Neutrophil (primary cell): ENCODE data around the gene TPGS2.

Experiments
- H3K27ac ChIP-seq: fragments of 200-600 bp; sonication (generic); 2 replicates; pipeline ENCODE4 v1.5.1; 2016; ENCODE audit warnings: mild to moderate bottlenecking, moderate library complexity
- H3K27me3 ChIP-seq: fragments of 200-600 bp; sonication (generic); 2 replicates; pipeline ENCODE4 v1.6.0; 2016; ENCODE audit warnings: mild to moderate bottlenecking
- H3K36me3 ChIP-seq: fragments of 200-600 bp; sonication (generic); 2 replicates; pipeline ENCODE4 v1.5.1; 2017
- H3K4me1 ChIP-seq, 2 experiments: fragments of 200-600 bp in 1 of 2; sonication (generic) in 1 of 2; 1 replicate in 1 of 2; 2 replicates in 1 of 2; pipeline versions ENCODE4 v1.5.1 to v1.6.1; 2013 to 2016; ENCODE audit warnings: low read depth in 1 of 2, low read length in 1 of 2, mild to moderate bottlenecking in 1 of 2, moderate library complexity in 1 of 2; ENCODE audit not compliant: control insufficient read depth in 1 of 2, insufficient read depth in 1 of 2
- H3K4me3 ChIP-seq, 2 experiments: fragments of 200-600 bp in 1 of 2; sonication (generic) in 1 of 2; 1 replicate in 1 of 2; 2 replicates in 1 of 2; pipeline ENCODE4 v1.5.1; 2013 to 2016; ENCODE audit warnings: low read depth in 1 of 2, low read length in 1 of 2, mild to moderate bottlenecking in 1 of 2, moderate library complexity in 1 of 2
- H3K9me3 ChIP-seq: fragments of 200-600 bp; sonication (generic); 2 replicates; pipeline ENCODE4 v1.5.1; 2016
- TF ChIP-seq, protein P1 (sequence below): fragments of 200-600 bp; sonication (generic); IDR thresholded peaks from 2 replicates; pipeline ENCODE4 v1.5.1; 2016; ENCODE audit warnings: antibody characterized with exemption

Gene TPGS2

DNA sequence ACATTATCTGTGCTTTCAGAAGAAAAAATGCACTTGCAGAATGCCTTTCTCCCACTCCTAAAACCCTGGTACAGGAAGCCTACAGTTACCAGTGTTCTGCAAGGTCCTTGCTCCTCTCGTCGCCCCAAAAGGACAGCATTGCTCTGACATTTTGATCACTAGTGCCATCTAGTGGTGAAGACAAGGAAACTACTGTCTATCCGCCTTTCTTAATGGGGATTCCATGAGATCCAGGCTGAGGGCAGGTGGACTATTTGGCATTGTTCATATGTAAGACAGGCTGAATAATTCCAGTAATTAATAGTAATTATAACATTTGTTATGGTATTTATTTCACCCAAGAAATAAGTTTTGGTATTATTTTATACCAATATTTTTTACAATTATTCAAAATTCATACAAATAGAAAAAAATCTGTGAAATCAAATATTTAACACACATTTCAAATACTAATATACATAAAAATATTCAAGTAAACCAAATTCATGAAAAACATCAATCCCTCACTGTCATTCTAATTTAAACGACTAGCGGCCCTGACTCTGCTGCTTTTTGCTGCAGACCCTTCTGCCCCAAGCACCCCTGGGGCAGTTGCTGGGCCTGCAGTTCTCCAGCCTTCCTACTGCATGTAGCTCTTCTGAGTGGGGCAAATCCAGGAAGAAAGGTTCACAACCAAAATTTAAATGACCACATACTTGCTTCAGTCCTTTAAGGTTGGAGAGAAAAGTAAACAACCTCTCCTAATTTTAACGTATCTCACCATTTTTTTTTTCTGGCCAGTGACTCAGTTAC, 19.0 kb downstream of the TPGS2 start:
- Histone ChIP-seq H3K27ac (no peak overlapping the region), H3K9me3 (no peaks in the 10 kb centered on the region), H3K27me3 (no peaks in the 10 kb centered on the region), H3K4me3 (no peak overlapping the region), H3K4me1 (no peaks in the 10 kb centered on the region), H3K36me3 (peaks cover 17% of the 10 kb centered on the region)
- TF ChIP-seq, protein P1, sequence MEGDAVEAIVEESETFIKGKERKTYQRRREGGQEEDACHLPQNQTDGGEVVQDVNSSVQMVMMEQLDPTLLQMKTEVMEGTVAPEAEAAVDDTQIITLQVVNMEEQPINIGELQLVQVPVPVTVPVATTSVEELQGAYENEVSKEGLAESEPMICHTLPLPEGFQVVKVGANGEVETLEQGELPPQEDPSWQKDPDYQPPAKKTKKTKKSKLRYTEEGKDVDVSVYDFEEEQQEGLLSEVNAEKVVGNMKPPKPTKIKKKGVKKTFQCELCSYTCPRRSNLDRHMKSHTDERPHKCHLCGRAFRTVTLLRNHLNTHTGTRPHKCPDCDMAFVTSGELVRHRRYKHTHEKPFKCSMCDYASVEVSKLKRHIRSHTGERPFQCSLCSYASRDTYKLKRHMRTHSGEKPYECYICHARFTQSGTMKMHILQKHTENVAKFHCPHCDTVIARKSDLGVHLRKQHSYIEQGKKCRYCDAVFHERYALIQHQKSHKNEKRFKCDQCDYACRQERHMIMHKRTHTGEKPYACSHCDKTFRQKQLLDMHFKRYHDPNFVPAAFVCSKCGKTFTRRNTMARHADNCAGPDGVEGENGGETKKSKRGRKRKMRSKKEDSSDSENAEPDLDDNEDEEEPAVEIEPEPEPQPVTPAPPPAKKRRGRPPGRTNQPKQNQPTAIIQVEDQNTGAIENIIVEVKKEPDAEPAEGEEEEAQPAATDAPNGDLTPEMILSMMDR, result peak; percentile 74

DNA sequence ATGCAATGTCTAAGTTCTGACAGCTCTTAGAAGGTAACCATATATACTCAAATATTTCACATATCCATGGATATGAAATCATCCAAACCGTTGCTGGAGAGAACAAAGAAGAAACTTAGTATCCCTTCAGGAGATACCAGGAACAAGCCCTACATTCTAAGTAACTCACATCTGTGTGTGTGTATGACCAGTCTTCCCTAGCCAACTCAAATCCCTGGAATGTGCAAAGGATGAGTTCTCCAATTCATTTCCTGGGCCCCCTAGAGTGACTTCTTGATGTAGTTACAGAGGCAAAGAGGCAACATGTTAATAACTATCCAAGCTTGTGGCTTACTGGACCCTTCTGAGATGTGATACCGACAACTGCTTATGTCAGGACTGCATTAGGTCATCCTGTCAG, 20.1 kb downstream of the TPGS2 start:
- Histone ChIP-seq H3K4me1 (no peaks in the 10 kb centered on the region), H3K27me3 (no peaks in the 10 kb centered on the region), H3K27ac (no peak overlapping the region), H3K36me3 (peaks cover 28% of the 10 kb centered on the region), H3K9me3 (no peaks in the 10 kb centered on the region), H3K4me3 (no peak overlapping the region)
- TF ChIP-seq, protein P1, result no peak

DNA sequence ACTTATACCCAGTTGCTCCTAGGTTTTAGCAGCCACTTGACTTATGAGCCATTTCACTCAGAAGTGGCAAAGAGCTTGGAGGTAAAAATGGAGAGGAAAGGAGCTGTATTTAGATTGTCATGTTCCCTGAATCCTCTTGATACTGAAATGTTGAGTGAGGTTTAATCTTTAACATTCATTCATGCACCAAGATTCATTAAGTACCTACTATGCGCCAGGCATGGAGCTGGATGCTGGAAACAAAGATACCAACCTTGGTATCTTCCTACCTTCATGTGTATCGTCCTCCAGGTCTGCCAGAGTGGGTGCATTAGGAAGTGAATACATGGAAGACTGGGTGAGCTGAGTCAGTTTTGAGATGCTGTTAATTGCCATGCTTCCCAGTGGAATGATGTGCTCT, 23.7 kb downstream of the TPGS2 start:
- no peaks in the 10 kb centered on the region for H3K4me1 ChIP-seq
- TF ChIP-seq, protein P1, result no peak
- H3K4me3 ChIP-seq, result no peak overlapping the region
- H3K36me3 ChIP-seq, result peaks cover 51% of the 10 kb centered on the region
- H3K27ac ChIP-seq, result no peak overlapping the region
- no peaks in the 10 kb centered on the region for H3K27me3 ChIP-seq
- H3K9me3 ChIP-seq, result no peaks in the 10 kb centered on the region

DNA sequence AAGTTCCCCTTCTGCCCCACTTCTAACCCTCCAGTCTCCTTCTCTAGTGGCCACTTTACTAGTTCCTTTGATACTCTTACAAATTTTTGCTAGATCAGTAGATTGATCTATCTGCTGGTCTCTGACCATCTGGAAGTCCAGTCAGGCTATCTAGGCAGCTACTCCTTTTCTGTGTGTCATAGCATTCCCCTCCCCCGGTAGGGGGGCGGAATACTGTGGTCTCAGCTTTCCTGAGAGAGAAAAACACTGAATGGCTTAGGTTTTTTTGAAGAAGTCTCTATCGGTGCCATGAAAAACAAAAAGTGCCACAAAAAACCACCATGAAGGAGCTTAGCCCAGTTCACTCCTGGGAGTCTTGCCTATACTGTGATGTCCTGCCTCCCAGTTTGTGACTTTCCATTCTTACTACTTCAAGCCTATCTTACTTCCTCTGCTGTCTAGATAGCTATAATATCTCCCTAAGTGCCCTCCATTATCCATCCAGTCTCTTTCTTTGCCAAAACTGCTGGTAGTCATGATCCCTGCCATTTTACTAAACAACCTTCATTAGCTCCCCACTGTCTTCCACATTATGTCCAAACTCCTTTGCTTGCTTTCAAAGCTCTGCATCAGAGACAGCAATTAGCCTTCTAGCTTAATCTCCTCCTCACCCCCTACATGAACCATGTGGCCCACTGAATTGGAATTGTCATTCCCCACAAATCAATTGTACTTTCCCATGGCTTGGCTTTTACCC, 29.9 kb downstream of the TPGS2 start:
- Histone ChIP-seq H3K4me1 (no peaks in the 10 kb centered on the region), H3K4me3 (no peak overlapping the region), H3K27me3 (no peaks in the 10 kb centered on the region), H3K27ac (no peak overlapping the region), H3K36me3 (peaks cover 75% of the 10 kb centered on the region), H3K9me3 (no peaks in the 10 kb centered on the region)
- TF ChIP-seq, protein P1, result no peak

DNA sequence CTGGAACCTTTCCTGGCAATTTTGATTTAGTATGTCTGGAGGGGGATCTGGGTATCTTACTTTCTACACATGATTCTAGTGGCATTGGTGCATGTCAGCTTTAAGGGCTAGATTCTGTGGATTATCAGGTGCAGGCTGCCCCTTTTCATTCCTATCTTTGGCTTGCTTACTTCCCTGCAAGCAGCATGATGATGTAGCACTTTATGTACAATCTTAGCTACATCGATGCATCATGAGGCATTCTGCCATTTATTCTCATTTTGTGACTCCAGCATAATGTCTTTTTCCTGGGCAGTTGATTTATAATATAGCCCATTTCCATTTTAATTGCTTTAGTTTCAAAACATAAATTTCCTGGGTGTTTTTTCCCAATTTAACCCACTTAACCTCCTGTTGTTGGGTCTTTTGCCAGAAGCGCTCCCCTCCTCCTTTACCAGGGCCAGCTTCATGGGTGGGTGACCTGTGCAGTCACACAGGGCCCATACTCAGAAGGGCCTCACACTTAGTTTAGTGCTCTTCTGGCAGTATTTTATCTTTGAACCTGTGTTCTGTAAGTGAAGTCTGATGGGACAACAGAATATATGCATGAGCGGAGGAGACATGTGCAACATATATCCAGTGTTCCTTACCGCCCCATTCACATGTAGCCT, 36.0 kb downstream of the TPGS2 start:
- Histone ChIP-seq H3K9me3 (peaks cover 5% of the 10 kb centered on the region), H3K36me3 (peaks cover 53% of the 10 kb centered on the region), H3K4me3 (no peak overlapping the region), H3K27me3 (no peaks in the 10 kb centered on the region), H3K4me1 (no peaks in the 10 kb centered on the region), H3K27ac (no peak overlapping the region)
- TF ChIP-seq, protein P1, result no peak
